ENCODE results near the gene EIF4E. TPM values are rescaled to one million over a fixed set of nuclear protein-coding genes. Genes with fewer than 3 reads are reported as not detected.

EIF4E gene
- total and polyA plus RNA-seq, 2 of the 4 experiments (the other 2 are of a cell fraction): 80.4 to 113 TPM

- TF ChIP-seq CTCF (conservative IDR thresholded peaks at IDR 0.05; ENCODE audit: low read depth, low read length) (no peak), MAFK (IDR thresholded peaks at IDR 0.05; ENCODE audit: low read depth, low read length) (no peak), RCOR1 (IDR thresholded peaks at IDR 0.05; ENCODE audit: insufficient replicate concordance, low read length) (no peak), FOS (IDR thresholded peaks at IDR 0.05; ENCODE audit: low read depth, low read length) (no peak), MXI1 (IDR thresholded peaks at IDR 0.05; ENCODE audit: borderline replicate concordance, low read depth, low read length) (no peak), RFX5 (IDR thresholded peaks at IDR 0.05; ENCODE audit: low read depth, low read length) (no peak), SMC3 (IDR thresholded peaks at IDR 0.05; ENCODE audit: low read depth, low read length) (no peak), ELK1 (IDR thresholded peaks at IDR 0.05; ENCODE audit: borderline replicate concordance, low read depth, low read length) (no peak)
- H3K27ac ChIP-seq (ENCODE audit: insufficient read depth, low read length): no peak overlapping the region
- intact Hi-C loops (cut with micrococcal nuclease) (loop anchor here (2.0 kb wide), 1 partner anchor 13 kb away; no protein-coding TSS in a partner anchor), dilution Hi-C loops (cut with HindIII; ENCODE audit: low sequenced_read_pairs, unreplicated experiment) (no loop called here), in situ Hi-C loops (cut with MboI; ENCODE audit: low sequenced_read_pairs) (no loop called here)
- DNase-seq (no peak), ATAC-seq (ENCODE audit: low read depth) (no peak)
- H3K9me3 ChIP-seq (ENCODE audit: control insufficient read depth, insufficient read depth, low read length): no peaks in the 10 kb centered on the region
- H4K5ac ChIP-seq (ENCODE audit: low read depth, low read length): no peak overlapping the region
- no peak overlapping the region for H4K91ac ChIP-seq (ENCODE audit: insufficient read depth, low read depth, low read length)
- no peak overlapping the region for H3K56ac ChIP-seq (ENCODE audit: extremely low read depth, insufficient read depth, low read length)
- no peak overlapping the region for H2BK120ac ChIP-seq (ENCODE audit: low read depth, low read length)
- H3K23ac ChIP-seq (ENCODE audit: low read depth, low read length): no peak overlapping the region
- no peaks in the 10 kb centered on the region for H3K9me1 ChIP-seq (ENCODE audit: insufficient read depth, low read length)
- H3K18ac ChIP-seq (ENCODE audit: low read depth, low read length): no peak overlapping the region
- H3K4me1 ChIP-seq (ENCODE audit: control insufficient read depth, insufficient read depth, low read length): peaks cover 3% of the 10 kb centered on the region; the same call in 1 of the 2 replicates
- H3K14ac ChIP-seq (replicated peaks; ENCODE audit: low read depth, low read length): no peak overlapping the region
- WGBS, 2 experiments (ENCODE audit: extremely low coverage in 2 of 2, insufficient read length in 1 of 2): no CpG with 5 or more reads among the region's 2 CpGs
- no peaks in the 10 kb centered on the region for H3K36me3 ChIP-seq (ENCODE audit: control insufficient read depth, insufficient read depth, low read length)
- no peak overlapping the region for H2AK9ac ChIP-seq (replicated peaks; ENCODE audit: low read depth, low read length, poor library complexity)
- CTCF ChIA-PET: interaction anchor here (0.6 kb wide), 2 partner anchors 32 to 49 kb away, joined by 4 read pairs; no protein-coding TSS in a partner anchor
- no peak overlapping the region for H2AFZ ChIP-seq (replicated peaks; ENCODE audit: low read length, poor library complexity)
- no peak overlapping the region for H2BK15ac ChIP-seq (ENCODE audit: low read depth, low read length)
- no peak overlapping the region for H2BK20ac ChIP-seq (ENCODE audit: low read depth, low read length)
- no peak overlapping the region for H3K9ac ChIP-seq (ENCODE audit: low read depth, low read length)
- no TSS peak for BruUV-seq (replicated peaks)
- H2BK5ac ChIP-seq (ENCODE audit: low read depth, low read length, poor library complexity, severe bottlenecking): no peak overlapping the region
- H3K4ac ChIP-seq (ENCODE audit: low read depth, low read length): no peak overlapping the region
- no peak overlapping the region for H2AK5ac ChIP-seq (ENCODE audit: low read depth, low read length)
- H3K4me2 ChIP-seq (ENCODE audit: low read depth, low read length): no peak overlapping the region
- no peaks in the 10 kb centered on the region for H4K20me1 ChIP-seq (ENCODE audit: insufficient read depth, low read length)
- no peak overlapping the region for H4K8ac ChIP-seq (ENCODE audit: low read depth in 2 of 2, low read length in 2 of 2)
- POLR2A ChIA-PET (ENCODE audit: unreplicated experiment): no interaction called here
- no peak overlapping the region for H3K4me3 ChIP-seq (ENCODE audit: insufficient read depth, low read depth, low read length)
- H3K27me3 ChIP-seq (ENCODE audit: control insufficient read depth, insufficient read depth, low read length): no peaks in the 10 kb centered on the region
- H3K79me1 ChIP-seq (ENCODE audit: low read depth in 1 of 2, low read length in 2 of 2): no peaks in the 10 kb centered on the region
These were observed 32.8 kb upstream of the EIF4E start for GRCh38 chr4:98961770-98962169.

Measured in IMR-90 (cell line).